Uterus (tissue), 4 donors: ENCODE data around the gene RAI1. TPM values are rescaled to one million over a fixed set of nuclear protein-coding genes. Genes with fewer than 3 reads are reported as not detected.

Experiments used
- DNase-seq, 2 donors: peaks; one replicate each; pipeline ENCODE4 v3.0.0-alpha.2; 2019 to 2020
- H3K27ac ChIP-seq, 2 donors: fragments of 200-600 bp; sonication (generic); 1 replicate in 1 of 2; 2 replicates in 1 of 2; pipeline ENCODE4 v1.5.1; 2016 to 2018
- H3K27me3 ChIP-seq, 2 donors: fragments of 200-600 bp; sonication (generic); one replicate each; pipeline ENCODE4 v1.5.1; 2018 to 2019; ENCODE audit warnings: control low read depth in 1 of 2
- H3K36me3 ChIP-seq, 2 donors: fragments of 200-600 bp; sonication (generic); one replicate each; pipeline ENCODE4 v1.5.1; 2019; ENCODE audit warnings: control low read depth in 1 of 2
- H3K4me1 ChIP-seq, 2 donors: fragments of 200-600 bp; sonication (generic); one replicate each; pipeline ENCODE4 v1.5.1; 2018 to 2019; ENCODE audit warnings: control low read depth in 1 of 2
- H3K4me3 ChIP-seq, 2 donors: fragments of 200-600 bp; sonication (generic); 1 replicate in 1 of 2; 2 replicates in 1 of 2; pipeline ENCODE4 v1.5.1; 2018 to 2019; ENCODE audit warnings: mild to moderate bottlenecking in 1 of 2
- H3K9me3 ChIP-seq, 2 donors: fragments of 200-600 bp; sonication (generic); one replicate each; pipeline ENCODE4 v1.5.1; 2019; ENCODE audit warnings: control low read depth in 1 of 2
- POLR2A ChIP-seq, 2 donors: fragments of 450-650 bp; IDR thresholded peaks; one replicate each; pipeline ENCODE4 v1.6.1; 2016; ENCODE audit warnings: antibody characterized with exemption in 2 of 2, mild to moderate bottlenecking in 1 of 2, moderate library complexity in 1 of 2
- intact Hi-C: fragments of 100-400 bp; cut with DNase I; formaldehyde crosslinking; loops from one replicate; pipeline ENCODE4 v1.15.1; 2023; ENCODE audit warnings: low total_unique reads
- total RNA-seq, 4 donors: library from RNA; depleted of rRNA in 3 of 4; stranded (reverse); fragments of >200 nt in 3 of 4; gene quantifications; one replicate each; pipeline versions ENCODE4 v1.1.0 to v1.2.4, GENCODE V29; 2014 to 2023
- TF ChIP-seq, protein P1 (sequence below), 4 experiments: fragments of 200-600 bp in 2 of 4; fragments of 450-650 bp in 2 of 4; sonication (generic) in 2 of 4; IDR thresholded peaks; one replicate each; pipeline ENCODE4 v1.5.1; 2016 to 2019; ENCODE audit warnings: antibody characterized with exemption in 4 of 4, mild to moderate bottlenecking in 2 of 4, moderate library complexity in 1 of 4
- donor health status: DM: yes; HTN: yes; CAD: no.

The RAI1 gene
- total RNA-seq, 4 donors from 2014 or later: 10.0 to 66.1 (median 15.3) TPM

DNA sequence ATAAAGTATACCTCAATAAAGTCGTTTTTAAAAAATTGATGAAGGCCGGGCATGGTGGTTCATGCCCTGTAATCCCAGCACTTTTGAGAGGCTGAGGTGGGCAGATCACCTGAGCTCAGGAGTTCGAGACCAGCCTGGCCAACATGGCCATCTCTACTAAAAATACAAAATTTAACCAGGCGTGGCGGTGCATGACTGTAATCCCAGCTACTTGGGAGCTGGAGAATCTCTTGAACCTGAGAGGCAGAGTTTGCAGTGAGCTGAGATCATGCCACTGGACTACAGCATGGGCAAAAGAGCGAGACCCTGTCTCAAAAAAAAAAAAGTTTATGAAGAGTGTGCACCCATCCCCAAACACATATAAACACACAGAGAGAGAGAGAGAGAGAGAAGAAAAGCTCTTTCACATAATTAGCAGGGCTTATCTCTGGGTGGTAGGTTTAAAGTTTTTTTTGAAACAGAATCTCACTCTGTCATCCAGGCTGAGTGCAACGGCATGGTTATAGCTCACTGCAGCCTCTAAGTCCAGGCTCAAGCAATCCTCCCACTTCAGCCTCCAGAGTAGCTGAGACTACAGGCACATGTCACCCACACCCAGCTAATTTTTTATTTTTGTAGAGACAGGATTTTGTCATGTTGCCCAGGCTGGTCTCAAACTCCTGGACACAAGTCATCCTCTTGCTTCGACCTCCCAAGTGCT lies 152.6 kb downstream of the RAI1 start:
- Histone ChIP-seq H3K27ac (peak overlapping the region in 1 of 2 donors; percentile 94), H3K4me1 (peaks cover 11 to 36% of the 10 kb centered on the region in 2 donors), H3K4me3 (no peak overlapping the region), H3K27me3 (no peaks in the 10 kb centered on the region), H3K9me3 (no peaks in the 10 kb centered on the region), H3K36me3 (no peaks in the 10 kb centered on the region)
- no peak for DNase-seq
- intact Hi-C loops: no loop called here
- TF ChIP-seq, protein P1, sequence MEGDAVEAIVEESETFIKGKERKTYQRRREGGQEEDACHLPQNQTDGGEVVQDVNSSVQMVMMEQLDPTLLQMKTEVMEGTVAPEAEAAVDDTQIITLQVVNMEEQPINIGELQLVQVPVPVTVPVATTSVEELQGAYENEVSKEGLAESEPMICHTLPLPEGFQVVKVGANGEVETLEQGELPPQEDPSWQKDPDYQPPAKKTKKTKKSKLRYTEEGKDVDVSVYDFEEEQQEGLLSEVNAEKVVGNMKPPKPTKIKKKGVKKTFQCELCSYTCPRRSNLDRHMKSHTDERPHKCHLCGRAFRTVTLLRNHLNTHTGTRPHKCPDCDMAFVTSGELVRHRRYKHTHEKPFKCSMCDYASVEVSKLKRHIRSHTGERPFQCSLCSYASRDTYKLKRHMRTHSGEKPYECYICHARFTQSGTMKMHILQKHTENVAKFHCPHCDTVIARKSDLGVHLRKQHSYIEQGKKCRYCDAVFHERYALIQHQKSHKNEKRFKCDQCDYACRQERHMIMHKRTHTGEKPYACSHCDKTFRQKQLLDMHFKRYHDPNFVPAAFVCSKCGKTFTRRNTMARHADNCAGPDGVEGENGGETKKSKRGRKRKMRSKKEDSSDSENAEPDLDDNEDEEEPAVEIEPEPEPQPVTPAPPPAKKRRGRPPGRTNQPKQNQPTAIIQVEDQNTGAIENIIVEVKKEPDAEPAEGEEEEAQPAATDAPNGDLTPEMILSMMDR (IDR thresholded peaks at IDR 0.05): no peak
- TF ChIP-seq POLR2A (IDR thresholded peaks at IDR 0.05): no peak

DNA sequence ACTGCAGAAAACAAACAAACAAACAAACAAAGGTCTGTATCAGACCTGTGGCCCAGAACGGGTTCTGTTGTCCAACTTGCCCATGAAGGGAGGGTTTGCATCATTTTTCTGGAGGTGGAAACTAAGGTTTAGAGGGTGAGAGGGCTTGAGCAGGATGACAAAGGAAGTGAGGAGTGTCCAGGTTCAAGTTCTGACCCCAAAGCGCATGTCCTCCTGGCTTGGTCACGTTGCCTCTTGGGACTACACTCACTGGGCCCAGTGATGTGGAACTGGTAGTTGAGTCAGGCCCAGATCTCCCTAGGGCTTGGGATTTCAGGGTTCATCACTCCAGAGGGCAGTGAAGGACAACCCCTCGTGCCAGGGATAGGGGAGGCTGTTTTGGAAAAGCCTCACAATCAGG lies 153.7 kb downstream of the RAI1 start:
- Histone ChIP-seq H3K27me3 (no peaks in the 10 kb centered on the region), H3K4me1 (peaks cover 17 to 40% of the 10 kb centered on the region in 2 donors), H3K36me3 (no peaks in the 10 kb centered on the region), H3K4me3 (no peak overlapping the region), H3K27ac (peak overlapping the region; percentile 94 to 99), H3K9me3 (no peaks in the 10 kb centered on the region)
- intact Hi-C loops: no loop called here
- DNase-seq: no peak
- no peak for TF ChIP-seq POLR2A (IDR thresholded peaks at IDR 0.05)
- TF ChIP-seq, protein P1 (IDR thresholded peaks at IDR 0.05): no peak

DNA sequence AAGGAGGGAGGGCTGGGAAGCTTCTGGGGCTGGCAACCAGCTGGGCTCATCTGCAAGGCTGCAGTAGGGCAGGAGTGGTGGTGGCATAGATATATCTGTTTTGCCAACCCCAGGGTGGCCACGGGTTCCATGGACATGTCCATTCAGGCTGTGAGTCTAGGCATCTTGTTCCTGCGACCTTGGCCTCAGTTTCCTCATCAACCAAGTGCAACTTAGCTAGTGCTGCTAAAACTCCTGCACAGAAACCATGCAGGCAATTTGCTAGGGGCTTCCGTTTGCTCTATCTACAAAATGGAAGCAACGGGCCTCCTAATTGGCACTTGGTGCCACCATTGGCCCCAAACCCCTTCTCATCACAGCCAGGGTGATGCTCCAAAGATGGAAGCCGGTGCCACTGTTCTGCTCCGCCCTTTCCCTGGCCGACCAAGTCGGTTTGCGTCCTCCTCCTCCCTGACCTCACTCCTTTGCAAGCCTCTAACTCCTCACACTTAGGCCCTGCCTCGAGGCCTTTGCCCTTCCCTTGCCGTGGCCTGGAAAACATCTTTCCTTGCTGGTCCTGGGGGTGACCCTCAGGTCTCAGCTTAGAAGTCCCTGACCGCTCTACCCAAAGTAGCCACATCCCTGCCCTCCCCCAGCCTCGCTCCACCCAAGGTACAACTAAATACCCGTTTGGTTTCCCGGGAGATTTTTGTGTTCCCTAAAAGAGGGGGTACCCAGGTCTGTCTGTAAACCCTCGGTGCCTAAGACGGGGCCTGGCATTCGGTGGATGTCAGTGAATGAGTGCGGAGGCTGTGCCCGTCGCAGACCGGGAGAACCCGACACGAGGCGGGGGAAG lies 154.4 kb downstream of the RAI1 start:
- Histone ChIP-seq H3K27me3 (no peaks in the 10 kb centered on the region), H3K36me3 (no peaks in the 10 kb centered on the region), H3K27ac (peak overlapping the region; percentile 94 to 99), H3K4me3 (peak overlapping the region; percentile 63 to 67), H3K9me3 (no peaks in the 10 kb centered on the region), H3K4me1 (peaks cover 17 to 38% of the 10 kb centered on the region in 2 donors)
- TF ChIP-seq, protein P1 (IDR thresholded peaks at IDR 0.05): no peak
- TF ChIP-seq POLR2A (IDR thresholded peaks at IDR 0.05): no peak
- peak in 1 of 2 donors; percentile 52 for DNase-seq
- intact Hi-C loops: no loop called here

DNA sequence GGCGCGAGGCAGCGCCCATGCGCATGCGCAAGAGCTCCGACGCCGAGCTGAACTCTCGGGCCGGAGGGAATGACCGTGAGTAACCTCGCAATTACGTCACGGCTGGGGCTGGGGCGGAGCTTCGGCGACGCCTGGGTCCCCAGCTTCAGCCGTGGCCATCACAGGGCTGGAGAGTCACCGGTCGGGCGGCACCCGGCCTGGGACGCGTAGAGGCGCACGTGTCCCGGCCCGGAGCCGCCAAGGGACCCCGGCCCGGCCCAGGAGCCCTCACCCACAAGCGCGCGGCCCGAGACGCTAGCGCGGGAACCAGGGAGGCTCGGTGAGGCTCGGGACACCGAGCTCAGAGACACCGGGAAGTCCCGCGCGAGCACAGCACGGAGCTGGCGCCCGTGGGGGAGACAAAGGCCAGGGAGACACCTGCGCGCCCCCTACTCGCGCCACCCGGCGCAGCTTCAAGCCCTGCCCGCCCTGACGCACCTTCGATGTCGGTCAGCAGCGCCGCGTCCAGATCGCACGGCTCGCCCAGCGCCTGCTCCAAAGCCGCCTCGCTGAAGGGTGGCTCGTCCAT lies 155.1 kb downstream of the RAI1 start:
- H3K9me3 ChIP-seq: no peaks in the 10 kb centered on the region
- peak; percentile 97 to 98 for DNase-seq
- no peaks in the 10 kb centered on the region for H3K27me3 ChIP-seq
- peaks cover 17 to 43% of the 10 kb centered on the region in 2 donors for H3K4me1 ChIP-seq
- TF ChIP-seq, protein P1 (IDR thresholded peaks at IDR 0.05): peak in 1 of 4 experiments; percentile 15
- TF ChIP-seq POLR2A (IDR thresholded peaks at IDR 0.05): peak; percentile 98
- intact Hi-C loops: no loop called here
- peak overlapping the region; percentile 63 to 67 for H3K4me3 ChIP-seq
- H3K27ac ChIP-seq: peak overlapping the region; percentile 94 to 99
- H3K36me3 ChIP-seq: no peaks in the 10 kb centered on the region
